OCI-LY3 (cell line): ENCODE measurements around the gene ADAMTS19.

Experiments
- H2AFZ ChIP-seq: fragments of 200-600, 300-600 bp; shearing (Covaris generic); 2 replicates; pipeline ENCODE4 v1.6.0; 2014; ENCODE audit warnings: antibody characterized with exemption, low read depth, low read length
- H3K27ac ChIP-seq: fragments of 200-600, 300-600 bp; sonication (generic); 2 replicates; pipeline ENCODE4 v1.5.1; 2014; ENCODE audit warnings: mild to moderate bottlenecking, low read length, moderate library complexity, mixed read lengths
- H3K27me3 ChIP-seq: fragments of 200-600, 300-600 bp; sonication (generic); 2 replicates; pipeline ENCODE4 v1.6.1; 2014; ENCODE audit warnings: low read depth, low read length, mixed read lengths
- H3K36me3 ChIP-seq: fragments of 200-600, 300-600 bp; sonication (generic); replicated peaks from 2 replicates; pipeline ENCODE3; 2014; ENCODE audit warnings: low read depth, low read length, mixed read lengths
- H3K4me1 ChIP-seq: fragments of 300-600, 200-600 bp; sonication (generic); 2 replicates; pipeline ENCODE4 v1.6.1; 2014; ENCODE audit warnings: low read length, mixed read lengths
- H3K4me2 ChIP-seq: fragments of 200-600, 300-600 bp; sonication (generic); 2 replicates; pipeline ENCODE4 v1.6.1; 2014; ENCODE audit warnings: low read length, mixed read lengths
- H3K4me3 ChIP-seq: fragments of 300-600, 200-600 bp; sonication (generic); 2 replicates; pipeline ENCODE4 v1.5.1; 2014; ENCODE audit warnings: antibody characterized with exemption, mild to moderate bottlenecking, low read length, moderate library complexity
- H3K79me2 ChIP-seq: fragments of 300-600, 200-600 bp; shearing (Covaris generic); 2 replicates; pipeline ENCODE4 v1.6.1; 2014; ENCODE audit warnings: mild to moderate bottlenecking, low read length, mixed read lengths
- H3K9ac ChIP-seq: fragments of 300-600, 200-600 bp; shearing (Covaris generic); 2 replicates; pipeline ENCODE4 v1.6.0; 2014; ENCODE audit warnings: mild to moderate bottlenecking, low read length, moderate library complexity
- H3K9me3 ChIP-seq: fragments of 200-600, 300-600 bp; shearing (Covaris generic); 2 replicates; pipeline ENCODE4 v1.6.1; 2014; ENCODE audit warnings: low read length, mixed read lengths; ENCODE audit not compliant: insufficient read depth
- H4K20me1 ChIP-seq: fragments of 200-600, 300-600 bp; sonication (generic); 2 replicates; pipeline ENCODE4 v1.6.1; 2016; ENCODE audit warnings: low read length, mixed read lengths; ENCODE audit not compliant: insufficient read depth
- CTCF ChIP-seq: fragments of 200-600, 300-600 bp; sonication (generic); IDR thresholded peaks from 2 replicates; pipeline ENCODE4 v1.5.1; 2014; ENCODE audit warnings: antibody characterized with exemption, low read length, low read depth
- EZH2phosphoT487 ChIP-seq: fragments of 200-600 bp; shearing (Covaris generic); IDR thresholded peaks from 2 replicates; pipeline ENCODE4 v1.6.1; 2018; ENCODE audit warnings: antibody characterized with exemption, mixed run types, low read depth

Gene ADAMTS19

GRCh38 chr5:129481161-129481560 is 21.1 kb downstream of the ADAMTS19 start:
- no peak overlapping the region for H3K4me3 ChIP-seq
- no peaks in the 10 kb centered on the region for H3K4me1 ChIP-seq
- H3K9me3 ChIP-seq = no peaks in the 10 kb centered on the region
- no peaks in the 10 kb centered on the region for H3K36me3 ChIP-seq
- no peaks in the 10 kb centered on the region for H4K20me1 ChIP-seq
- H3K9ac ChIP-seq = no peak overlapping the region
- no peaks in the 10 kb centered on the region for H3K27me3 ChIP-seq
- TF ChIP-seq CTCF = no peak
- TF ChIP-seq EZH2phosphoT487 = no peak
- no peak overlapping the region for H3K4me2 ChIP-seq
- H3K27ac ChIP-seq = no peak overlapping the region
- no peak overlapping the region for H2AFZ ChIP-seq
- H3K79me2 ChIP-seq = no peaks in the 10 kb centered on the region

GRCh38 chr5:129496421-129496820 is 36.3 kb downstream of the ADAMTS19 start:
- Histone ChIP-seq H4K20me1 (no peaks in the 10 kb centered on the region), H3K79me2 (no peaks in the 10 kb centered on the region), H3K9me3 (no peaks in the 10 kb centered on the region), H3K36me3 (no peaks in the 10 kb centered on the region), H3K27ac (no peak overlapping the region), H3K4me1 (peaks cover 10% of the 10 kb centered on the region), H3K27me3 (no peaks in the 10 kb centered on the region), H3K4me2 (no peak overlapping the region), H2AFZ (no peak overlapping the region), H3K4me3 (no peak overlapping the region), H3K9ac (no peak overlapping the region)
- TF ChIP-seq EZH2phosphoT487 (no peak), CTCF (no peak)

GRCh38 chr5:129496864-129497595 is 36.9 kb downstream of the ADAMTS19 start:
- Histone ChIP-seq H3K36me3 (no peaks in the 10 kb centered on the region), H3K79me2 (no peaks in the 10 kb centered on the region), H3K27ac (no peak overlapping the region), H2AFZ (no peak overlapping the region), H3K27me3 (no peaks in the 10 kb centered on the region), H4K20me1 (no peaks in the 10 kb centered on the region), H3K4me3 (no peak overlapping the region), H3K9ac (no peak overlapping the region), H3K9me3 (no peaks in the 10 kb centered on the region), H3K4me1 (peaks cover 10% of the 10 kb centered on the region), H3K4me2 (no peak overlapping the region)
- TF ChIP-seq EZH2phosphoT487 (no peak), CTCF (no peak)

DNA sequence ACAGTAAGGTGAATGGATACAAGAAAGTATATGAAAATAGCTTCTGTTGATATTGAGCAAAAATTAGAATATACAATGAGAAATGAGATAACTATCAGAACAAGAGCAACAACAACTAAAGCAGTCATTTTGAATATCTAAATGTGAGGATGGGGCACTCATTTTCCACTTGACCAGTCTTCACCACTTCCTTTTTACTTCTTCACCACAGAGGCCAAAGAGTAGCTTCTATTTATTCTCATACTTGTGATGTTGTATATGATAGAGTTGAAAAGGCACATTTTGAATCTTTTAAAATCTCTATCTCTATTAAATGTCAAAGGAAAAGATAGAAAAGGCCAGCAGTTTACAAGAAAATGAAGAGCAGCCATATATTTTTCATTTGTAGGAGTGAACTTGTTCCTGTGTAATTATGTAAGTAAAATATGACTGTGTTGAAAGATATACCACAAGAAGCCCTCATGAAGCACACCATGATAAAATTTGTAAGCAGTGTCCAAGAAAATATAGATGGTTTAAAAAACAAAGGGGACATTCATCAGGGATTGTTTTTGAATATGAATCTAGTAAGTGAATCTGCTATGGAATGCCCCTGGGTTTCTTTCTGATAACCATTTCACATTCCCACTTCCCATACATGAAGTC is 39.2 kb downstream of the ADAMTS19 start:
- TF ChIP-seq EZH2phosphoT487 = no peak
- TF ChIP-seq CTCF = no peak
- Histone ChIP-seq H3K27ac (no peak overlapping the region), H3K9me3 (no peaks in the 10 kb centered on the region), H2AFZ (no peak overlapping the region), H4K20me1 (no peaks in the 10 kb centered on the region), H3K36me3 (no peaks in the 10 kb centered on the region), H3K4me1 (peaks cover 10% of the 10 kb centered on the region), H3K79me2 (no peaks in the 10 kb centered on the region), H3K27me3 (no peaks in the 10 kb centered on the region), H3K9ac (no peak overlapping the region), H3K4me3 (no peak overlapping the region), H3K4me2 (peak overlapping the region; percentile 3)
